ENCODE measurements around the gene DOCK10.

- TF ChIP-seq POLR2A (IDR thresholded peaks at IDR 0.05) (no peak), POLR2AphosphoS5 (IDR thresholded peaks at IDR 0.05) (no peak)
- TF ChIP-seq, protein P1, sequence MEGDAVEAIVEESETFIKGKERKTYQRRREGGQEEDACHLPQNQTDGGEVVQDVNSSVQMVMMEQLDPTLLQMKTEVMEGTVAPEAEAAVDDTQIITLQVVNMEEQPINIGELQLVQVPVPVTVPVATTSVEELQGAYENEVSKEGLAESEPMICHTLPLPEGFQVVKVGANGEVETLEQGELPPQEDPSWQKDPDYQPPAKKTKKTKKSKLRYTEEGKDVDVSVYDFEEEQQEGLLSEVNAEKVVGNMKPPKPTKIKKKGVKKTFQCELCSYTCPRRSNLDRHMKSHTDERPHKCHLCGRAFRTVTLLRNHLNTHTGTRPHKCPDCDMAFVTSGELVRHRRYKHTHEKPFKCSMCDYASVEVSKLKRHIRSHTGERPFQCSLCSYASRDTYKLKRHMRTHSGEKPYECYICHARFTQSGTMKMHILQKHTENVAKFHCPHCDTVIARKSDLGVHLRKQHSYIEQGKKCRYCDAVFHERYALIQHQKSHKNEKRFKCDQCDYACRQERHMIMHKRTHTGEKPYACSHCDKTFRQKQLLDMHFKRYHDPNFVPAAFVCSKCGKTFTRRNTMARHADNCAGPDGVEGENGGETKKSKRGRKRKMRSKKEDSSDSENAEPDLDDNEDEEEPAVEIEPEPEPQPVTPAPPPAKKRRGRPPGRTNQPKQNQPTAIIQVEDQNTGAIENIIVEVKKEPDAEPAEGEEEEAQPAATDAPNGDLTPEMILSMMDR (IDR thresholded peaks at IDR 0.05), result no peak
Observed at GRCh38 chr2:224772494-224772893, 269.8 kb downstream of the DOCK10 start.

Data from stomach (tissue), 4 donors.